Measurements from ENCODE around the gene CASP14. TPM values are rescaled to one million over a fixed set of nuclear protein-coding genes. Genes with fewer than 3 reads are reported as not detected.

CASP14 gene
- total RNA-seq, 1 experiment from 2014 or later, result not detected

DNA sequence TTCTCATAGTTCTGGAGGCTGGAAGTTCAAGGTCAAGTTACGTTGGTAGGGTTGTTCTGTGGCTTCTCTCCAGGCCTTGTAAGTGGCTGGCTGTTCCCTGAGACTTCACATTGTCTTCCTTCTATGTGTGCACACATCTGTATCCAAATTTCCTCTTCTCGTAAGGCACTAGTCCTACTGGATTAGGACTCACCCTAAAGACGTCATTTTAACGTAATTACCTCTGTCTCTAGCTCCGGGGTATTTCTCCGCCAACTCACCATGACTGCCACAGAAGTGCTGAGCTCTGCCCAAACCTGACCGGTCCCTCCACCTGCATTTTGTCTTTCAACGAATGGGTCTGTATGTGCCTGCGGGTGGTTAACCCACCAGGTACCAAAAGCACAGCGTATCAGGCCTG lies 49.2 kb downstream of the CASP14 start:
- no peak for DNase-seq (ENCODE audit: unreplicated experiment)
- Mint-ChIP-seq H3K4me1 (ENCODE audit: insufficient read depth, unreplicated experiment) (no peaks in the 10 kb centered on the region), H3K4me3 (ENCODE audit: unreplicated experiment) (no peak overlapping the region), H3K27ac (ENCODE audit: low read depth, unreplicated experiment) (no peak overlapping the region), H3K9me3 (ENCODE audit: unreplicated experiment) (peaks cover under 1% of the 10 kb centered on the region), H3K36me3 (ENCODE audit: insufficient read depth, unreplicated experiment) (no peaks in the 10 kb centered on the region), H3K27me3 (ENCODE audit: insufficient read depth, unreplicated experiment) (no peaks in the 10 kb centered on the region)
- no TSS peak for BruUV-seq (replicated peaks)
- ChIA-PET POLR2A (no interaction called here), CTCF (interaction anchor here (0.6 to 1.6 kb wide), 4 partner anchors 50 to 559 kb away, joined by 3 to 7 read pairs (median 3); no protein-coding TSS in a partner anchor)
- intact Hi-C loops (cut with micrococcal nuclease), result loop anchor here (10.0 kb wide), 1 partner anchor 224 kb away; no protein-coding TSS in a partner anchor
- TF ChIP-seq, protein P1, sequence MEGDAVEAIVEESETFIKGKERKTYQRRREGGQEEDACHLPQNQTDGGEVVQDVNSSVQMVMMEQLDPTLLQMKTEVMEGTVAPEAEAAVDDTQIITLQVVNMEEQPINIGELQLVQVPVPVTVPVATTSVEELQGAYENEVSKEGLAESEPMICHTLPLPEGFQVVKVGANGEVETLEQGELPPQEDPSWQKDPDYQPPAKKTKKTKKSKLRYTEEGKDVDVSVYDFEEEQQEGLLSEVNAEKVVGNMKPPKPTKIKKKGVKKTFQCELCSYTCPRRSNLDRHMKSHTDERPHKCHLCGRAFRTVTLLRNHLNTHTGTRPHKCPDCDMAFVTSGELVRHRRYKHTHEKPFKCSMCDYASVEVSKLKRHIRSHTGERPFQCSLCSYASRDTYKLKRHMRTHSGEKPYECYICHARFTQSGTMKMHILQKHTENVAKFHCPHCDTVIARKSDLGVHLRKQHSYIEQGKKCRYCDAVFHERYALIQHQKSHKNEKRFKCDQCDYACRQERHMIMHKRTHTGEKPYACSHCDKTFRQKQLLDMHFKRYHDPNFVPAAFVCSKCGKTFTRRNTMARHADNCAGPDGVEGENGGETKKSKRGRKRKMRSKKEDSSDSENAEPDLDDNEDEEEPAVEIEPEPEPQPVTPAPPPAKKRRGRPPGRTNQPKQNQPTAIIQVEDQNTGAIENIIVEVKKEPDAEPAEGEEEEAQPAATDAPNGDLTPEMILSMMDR (IDR thresholded peaks at IDR 0.05; ENCODE audit: unreplicated experiment), result no peak

DNA sequence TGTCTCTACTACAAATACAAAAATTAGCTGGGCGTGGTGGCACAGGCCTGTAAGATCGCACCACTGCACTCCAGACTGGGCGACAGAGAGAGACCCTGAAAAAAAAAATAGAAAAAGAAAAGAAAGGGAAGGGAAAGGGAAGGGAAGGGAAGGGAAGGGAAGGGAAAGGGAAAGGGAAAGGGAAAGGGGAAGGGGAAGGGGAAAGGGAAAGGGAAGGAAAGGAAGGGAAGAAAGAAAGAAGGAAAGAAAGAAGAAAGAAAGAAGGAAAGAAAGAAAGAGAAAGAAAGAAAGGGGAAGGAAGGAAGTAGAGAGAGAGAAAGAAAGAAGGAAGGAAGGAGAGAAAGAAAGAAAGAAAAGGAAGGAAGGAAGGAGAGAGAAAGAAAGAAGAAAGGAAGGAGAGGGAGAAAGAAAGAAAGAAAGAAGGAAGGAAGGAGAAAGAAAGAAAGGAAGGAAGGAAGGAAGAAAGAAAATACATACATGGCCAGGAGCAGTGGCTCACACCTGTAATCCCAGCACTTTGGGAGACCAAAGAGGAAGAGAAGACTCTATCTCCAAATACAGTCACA lies 49.8 kb downstream of the CASP14 start:
- CTCF ChIA-PET, result interaction anchor here (1.6 to 3.4 kb wide), 2 partner anchors 8 to 63 kb away, joined by 3 to 26 read pairs; no protein-coding TSS in a partner anchor

DNA sequence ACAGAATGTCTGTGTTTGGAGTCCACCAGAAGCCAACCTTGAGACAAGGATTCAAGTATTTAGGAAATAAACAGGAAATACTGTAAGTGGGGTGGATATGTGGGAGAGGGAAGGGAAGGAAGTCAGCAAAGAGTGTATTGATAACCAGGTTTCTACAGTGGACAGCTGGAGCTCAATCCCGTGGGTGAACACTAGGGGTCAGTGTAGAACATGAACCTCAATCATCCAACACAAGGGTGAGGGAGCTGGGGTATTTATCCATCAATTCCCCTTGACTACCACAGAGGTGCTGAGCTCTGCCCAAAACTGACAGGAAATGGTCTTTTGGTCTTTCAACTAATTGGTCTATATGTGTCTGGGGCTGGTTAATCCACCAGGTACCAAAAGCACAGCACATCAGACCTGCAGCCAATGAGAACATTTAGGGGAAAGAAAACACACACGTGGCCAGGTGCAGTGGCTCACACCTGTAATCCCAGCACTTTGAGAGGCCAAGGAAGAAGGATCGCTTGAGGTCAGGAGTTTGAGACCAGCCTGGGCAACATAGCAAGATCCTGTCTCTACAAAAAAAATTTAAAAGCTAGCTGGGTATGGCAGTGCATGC lies 52.3 kb downstream of the CASP14 start:
- Mint-ChIP-seq H3K4me1 (ENCODE audit: insufficient read depth, unreplicated experiment) (peaks cover 5% of the 10 kb centered on the region), H3K27ac (ENCODE audit: low read depth, unreplicated experiment) (no peak overlapping the region), H3K27me3 (ENCODE audit: insufficient read depth, unreplicated experiment) (no peaks in the 10 kb centered on the region), H3K4me3 (ENCODE audit: unreplicated experiment) (no peak overlapping the region), H3K36me3 (ENCODE audit: insufficient read depth, unreplicated experiment) (peaks cover 6% of the 10 kb centered on the region), H3K9me3 (ENCODE audit: unreplicated experiment) (peaks cover 13% of the 10 kb centered on the region)
- intact Hi-C loops (cut with micrococcal nuclease), result no loop called here
- TF ChIP-seq, protein P1 (IDR thresholded peaks at IDR 0.05; ENCODE audit: unreplicated experiment), result peak; percentile 55
- DNase-seq (ENCODE audit: unreplicated experiment), result peak; percentile 45
- POLR2A ChIA-PET, result no interaction called here
- no TSS peak for BruUV-seq (replicated peaks)
- CTCF ChIA-PET, result interaction anchor here (0.5 to 4.1 kb wide), 25 partner anchors 11 to 1113 kb away, joined by 3 to 26 read pairs (median 4); partner anchors contain the start of gene OR1I1

More for the DNA sequence above, 49.8 kb downstream of the CASP14 start:
- Mint-ChIP-seq H3K27me3 (ENCODE audit: insufficient read depth, unreplicated experiment) (no peaks in the 10 kb centered on the region), H3K4me1 (ENCODE audit: insufficient read depth, unreplicated experiment) (no peaks in the 10 kb centered on the region), H3K36me3 (ENCODE audit: insufficient read depth, unreplicated experiment) (peaks cover 1% of the 10 kb centered on the region), H3K4me3 (ENCODE audit: unreplicated experiment) (no peak overlapping the region), H3K27ac (ENCODE audit: low read depth, unreplicated experiment) (no peak overlapping the region), H3K9me3 (ENCODE audit: unreplicated experiment) (peaks cover 7% of the 10 kb centered on the region)
- POLR2A ChIA-PET, result no interaction called here
- intact Hi-C loops (cut with micrococcal nuclease), result loop anchor here (10.0 kb wide), 1 partner anchor 224 kb away; no protein-coding TSS in a partner anchor
- TF ChIP-seq, protein P1 (IDR thresholded peaks at IDR 0.05; ENCODE audit: unreplicated experiment), result no peak
- no TSS peak for BruUV-seq (replicated peaks)
- no peak for DNase-seq (ENCODE audit: unreplicated experiment)

DNA sequence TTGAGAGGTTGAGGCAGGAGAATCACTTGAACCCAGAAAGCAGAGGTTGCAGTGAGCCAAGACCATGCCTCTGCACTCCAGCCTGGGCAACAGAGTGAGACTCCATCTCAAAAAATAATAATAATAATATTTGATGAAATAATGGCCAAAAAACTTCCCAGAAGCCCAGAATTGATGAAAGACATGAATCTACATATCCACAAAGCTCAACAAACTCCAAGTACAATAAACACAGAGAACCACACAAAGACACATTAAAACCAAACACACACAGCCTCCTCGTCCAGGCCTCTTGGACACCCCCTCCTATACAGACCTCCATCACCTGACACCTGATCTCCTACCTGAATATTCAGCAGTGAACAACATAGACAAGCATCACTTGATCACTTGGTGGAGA lies 54.7 kb downstream of the CASP14 start:
- Mint-ChIP-seq H3K4me1 (ENCODE audit: insufficient read depth, unreplicated experiment) (peaks cover 15% of the 10 kb centered on the region), H3K27me3 (ENCODE audit: insufficient read depth, unreplicated experiment) (no peaks in the 10 kb centered on the region), H3K36me3 (ENCODE audit: insufficient read depth, unreplicated experiment) (peaks cover 6% of the 10 kb centered on the region), H3K27ac (ENCODE audit: low read depth, unreplicated experiment) (no peak overlapping the region), H3K9me3 (ENCODE audit: unreplicated experiment) (peaks cover 13% of the 10 kb centered on the region), H3K4me3 (ENCODE audit: unreplicated experiment) (no peak overlapping the region)
- ChIA-PET POLR2A (no interaction called here), CTCF (interaction anchor here (1.0 to 4.1 kb wide), 2 partner anchors 45 to 47 kb away, joined by 3 to 12 read pairs; no protein-coding TSS in a partner anchor)
- no peak for DNase-seq (ENCODE audit: unreplicated experiment)
- intact Hi-C loops (cut with micrococcal nuclease), result no loop called here
- BruUV-seq (replicated peaks), result no TSS peak
- TF ChIP-seq, protein P1 (IDR thresholded peaks at IDR 0.05; ENCODE audit: unreplicated experiment), result no peak

All from MCF 10A (cell line).